T-helper 17 cell (primary cell): Measurements from ENCODE around the gene LMF1. TPM values are rescaled to one million over a fixed set of nuclear protein-coding genes. Genes with fewer than 3 reads are reported as not detected.
"Not testable (repeated sequence)": the region's sequence is repeated elsewhere in the genome, so short reads cannot be mapped to it uniquely, and the experiment has no call there.

Experiments
- ATAC-seq: fragments of 150-1000 bp; cut with Tn5 transposase; 2 replicates; pipeline ENCODE4 v1.10.0; 2021; ENCODE audit warnings: mild to moderate bottlenecking, moderate library complexity
- DNase-seq, 3 donors: peaks; one replicate each; pipeline versions ENCODE4 v3.0.0 to v3.0.0-alpha.2; 2020 to 2021
- H3K9me3 ChIP-seq: one replicate; pipeline ENCODE4 v1.7.0; 2013; ENCODE audit warnings: low read length, mild to moderate bottlenecking; ENCODE audit not compliant: control insufficient read depth, poor library complexity, severe bottlenecking
- H3K27ac Mint-ChIP-seq: one replicate; pipeline ENCODE4 v1.8.0; 2022; ENCODE audit warnings: mild to moderate bottlenecking, moderate library complexity, mixed read lengths
- H3K27me3 Mint-ChIP-seq: one replicate; pipeline ENCODE4 v1.8.0; 2022; ENCODE audit warnings: mixed read lengths
- H3K36me3 Mint-ChIP-seq: one replicate; pipeline ENCODE4 v1.8.0; 2022; ENCODE audit warnings: low read depth, mixed read lengths
- H3K4me1 Mint-ChIP-seq: one replicate; pipeline ENCODE4 v1.8.0; 2022; ENCODE audit warnings: mild to moderate bottlenecking, mixed read lengths
- H3K4me3 Mint-ChIP-seq: one replicate; pipeline ENCODE4 v1.8.0; 2022; ENCODE audit warnings: mild to moderate bottlenecking, moderate library complexity, mixed read lengths
- total RNA-seq, 4 donors: library from RNA in 2 of 4; stranded (reverse) in 2 of 4; gene quantifications; one replicate each; pipeline ENCODE4 v1.2.3 and lab custom pipeline; 2022 to 2026

The LMF1 gene
- total RNA-seq, 2 donors from 2014 or later: 44.4 to 45.6 TPM

DNA sequence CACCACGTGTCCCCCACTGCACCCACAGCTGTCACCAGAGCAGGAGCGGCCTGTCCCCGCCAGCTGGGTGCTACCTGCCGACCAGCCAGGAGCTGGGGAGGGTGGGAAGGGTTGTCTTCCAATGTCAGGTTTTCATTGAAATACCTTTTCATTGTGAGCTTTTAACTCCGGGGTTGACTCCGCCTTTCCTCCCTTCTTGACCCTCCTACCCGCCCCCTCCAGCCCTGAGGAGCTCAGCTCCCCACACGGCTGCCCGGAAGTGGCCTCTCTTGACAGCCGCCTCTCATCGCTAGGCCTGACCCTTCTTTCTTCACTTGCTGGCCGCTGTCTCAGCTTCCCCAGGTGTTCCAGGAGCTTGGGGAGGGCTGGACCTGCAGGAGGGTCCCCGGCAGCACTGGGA, 149.0 kb downstream of the LMF1 start:
- H3K27ac Mint-ChIP-seq: no peak overlapping the region
- DNase-seq (no peak), ATAC-seq (no peak)
- no peak overlapping the region for H3K4me3 Mint-ChIP-seq
- H3K4me1 Mint-ChIP-seq: peaks cover 5% of the 10 kb centered on the region
- no peaks in the 10 kb centered on the region for H3K27me3 Mint-ChIP-seq
- H3K36me3 Mint-ChIP-seq: no peaks in the 10 kb centered on the region
- no peaks in the 10 kb centered on the region for H3K9me3 ChIP-seq

- Mint-ChIP-seq H3K4me1 (peaks cover 5% of the 10 kb centered on the region), H3K27ac (peak overlapping the region; percentile 61), H3K27me3 (no peaks in the 10 kb centered on the region), H3K4me3 (no peak overlapping the region), H3K36me3 (no peaks in the 10 kb centered on the region)
- DNase-seq (no peak), ATAC-seq (no peak)
- H3K9me3 ChIP-seq: no peaks in the 10 kb centered on the region
These were observed 150.0 kb downstream of the LMF1 start for GRCh38 chr16:820748-821147.

DNA sequence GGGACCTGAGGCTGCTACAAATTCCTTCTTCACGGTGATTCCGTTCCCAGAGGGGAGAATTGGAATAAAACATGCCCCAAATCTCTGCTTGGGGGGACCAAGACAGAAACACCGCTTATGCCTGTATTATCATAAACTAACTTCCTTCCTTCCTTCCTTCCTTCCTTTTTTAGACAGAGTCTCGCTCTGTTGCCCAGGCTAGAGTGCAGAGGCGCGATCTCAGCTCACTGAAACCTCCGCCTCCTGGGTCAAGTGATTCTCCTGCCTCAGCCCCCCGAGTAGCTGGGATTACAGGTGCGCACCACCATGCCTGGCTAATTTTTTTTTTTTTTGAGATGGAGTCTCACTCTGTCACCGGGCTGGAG, 150.8 kb downstream of the LMF1 start:
- not testable (repeated sequence) for H3K27me3 Mint-ChIP-seq, DNase-seq, H3K36me3 Mint-ChIP-seq, H3K9me3 ChIP-seq, ATAC-seq, H3K4me1 Mint-ChIP-seq
- H3K27ac Mint-ChIP-seq: peak overlapping the region; percentile 61
- H3K4me3 Mint-ChIP-seq: peak overlapping the region; percentile 28

DNA sequence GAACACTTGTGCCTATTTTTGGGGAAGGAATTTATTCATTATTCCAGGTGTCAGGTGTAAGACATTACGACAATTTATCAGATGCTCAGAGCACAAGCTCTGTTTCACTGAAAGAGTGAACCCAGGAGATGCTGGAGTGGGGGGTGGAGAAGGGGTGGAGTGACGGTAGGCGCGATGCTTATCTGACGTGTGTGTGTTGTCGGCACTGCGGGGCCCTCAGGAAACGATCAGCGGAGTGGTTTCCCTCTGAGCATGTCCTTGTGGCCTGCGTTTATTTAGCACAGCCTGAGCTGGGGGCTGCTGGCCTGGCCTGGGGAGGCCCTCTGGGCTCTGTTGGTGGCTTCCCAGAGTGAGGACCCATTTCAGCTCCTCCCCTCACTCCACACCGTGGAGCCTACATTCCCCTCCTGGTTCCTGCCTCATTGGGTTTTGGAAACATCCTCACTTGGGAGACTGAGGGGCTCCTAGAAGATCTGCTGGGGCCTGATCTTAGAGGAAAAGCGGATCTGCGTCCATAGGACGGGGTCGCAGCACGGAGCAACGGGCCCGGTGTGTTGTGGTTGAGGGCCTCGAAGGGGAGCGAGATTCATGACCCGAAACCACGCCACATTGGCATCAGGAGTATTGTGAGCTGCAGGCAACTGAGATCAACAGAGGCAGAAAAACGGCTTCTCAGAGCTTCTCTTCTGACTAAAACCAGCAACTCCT, 151.3 kb downstream of the LMF1 start:
- ATAC-seq: peak; percentile 97
- Mint-ChIP-seq H3K4me1 (peaks cover 5% of the 10 kb centered on the region), H3K4me3 (peak overlapping the region; percentile 15), H3K27me3 (no peaks in the 10 kb centered on the region), H3K36me3 (no peaks in the 10 kb centered on the region), H3K27ac (peak overlapping the region; percentile 61)
- H3K9me3 ChIP-seq: no peaks in the 10 kb centered on the region
- peak in 2 of 3 donors; percentile 22 to 49 for DNase-seq

DNA sequence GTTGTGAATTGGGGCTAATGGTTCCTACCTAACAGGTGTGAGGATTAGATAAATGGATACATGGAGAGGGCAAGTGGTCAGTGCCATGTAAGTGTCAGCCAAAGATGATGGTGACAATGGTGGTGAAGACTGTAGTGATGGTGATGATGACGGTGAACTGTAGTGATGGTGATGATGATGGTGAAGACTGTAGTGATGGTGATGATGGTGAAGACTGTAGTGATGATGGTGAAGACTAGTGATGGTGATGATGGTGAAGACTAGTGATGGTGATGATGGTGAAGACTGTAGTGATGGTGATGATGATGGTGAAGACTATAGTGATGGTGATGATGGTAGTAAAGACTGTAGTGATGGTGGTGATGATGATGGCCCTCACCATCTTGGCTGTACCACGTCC, 152.2 kb downstream of the LMF1 start:
- Mint-ChIP-seq H3K36me3 (no peaks in the 10 kb centered on the region), H3K4me3 (no peak overlapping the region), H3K4me1 (peaks cover 5% of the 10 kb centered on the region), H3K27ac (no peak overlapping the region), H3K27me3 (peaks cover 5% of the 10 kb centered on the region)
- no peak for DNase-seq
- no peaks in the 10 kb centered on the region for H3K9me3 ChIP-seq
- no peak for ATAC-seq

DNA sequence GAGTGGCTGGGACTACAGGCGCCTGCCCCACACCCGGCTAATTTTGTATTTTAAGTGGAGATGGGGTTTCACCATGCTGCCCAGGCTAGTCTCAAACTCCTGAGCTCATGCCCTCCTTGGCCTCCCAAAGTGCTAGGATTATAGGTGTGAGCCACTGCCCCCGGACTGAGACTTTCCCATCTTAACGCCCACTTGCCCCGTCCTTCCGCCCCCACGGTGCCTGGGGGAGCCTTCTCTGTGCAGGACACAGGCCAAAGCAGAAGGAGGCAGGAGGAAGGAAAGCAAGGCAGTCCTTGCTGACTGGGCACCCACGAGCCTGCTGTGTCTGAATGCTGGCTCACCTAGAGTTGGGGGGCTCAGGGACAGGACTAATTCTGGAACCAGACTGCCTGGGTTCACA, 152.7 kb downstream of the LMF1 start:
- Mint-ChIP-seq H3K36me3 (no peaks in the 10 kb centered on the region), H3K27me3 (peaks cover 7% of the 10 kb centered on the region), H3K4me3 (no peak overlapping the region), H3K27ac (no peak overlapping the region), H3K4me1 (peaks cover 5% of the 10 kb centered on the region)
- ATAC-seq (no peak), DNase-seq (no peak)
- no peaks in the 10 kb centered on the region for H3K9me3 ChIP-seq

DNA sequence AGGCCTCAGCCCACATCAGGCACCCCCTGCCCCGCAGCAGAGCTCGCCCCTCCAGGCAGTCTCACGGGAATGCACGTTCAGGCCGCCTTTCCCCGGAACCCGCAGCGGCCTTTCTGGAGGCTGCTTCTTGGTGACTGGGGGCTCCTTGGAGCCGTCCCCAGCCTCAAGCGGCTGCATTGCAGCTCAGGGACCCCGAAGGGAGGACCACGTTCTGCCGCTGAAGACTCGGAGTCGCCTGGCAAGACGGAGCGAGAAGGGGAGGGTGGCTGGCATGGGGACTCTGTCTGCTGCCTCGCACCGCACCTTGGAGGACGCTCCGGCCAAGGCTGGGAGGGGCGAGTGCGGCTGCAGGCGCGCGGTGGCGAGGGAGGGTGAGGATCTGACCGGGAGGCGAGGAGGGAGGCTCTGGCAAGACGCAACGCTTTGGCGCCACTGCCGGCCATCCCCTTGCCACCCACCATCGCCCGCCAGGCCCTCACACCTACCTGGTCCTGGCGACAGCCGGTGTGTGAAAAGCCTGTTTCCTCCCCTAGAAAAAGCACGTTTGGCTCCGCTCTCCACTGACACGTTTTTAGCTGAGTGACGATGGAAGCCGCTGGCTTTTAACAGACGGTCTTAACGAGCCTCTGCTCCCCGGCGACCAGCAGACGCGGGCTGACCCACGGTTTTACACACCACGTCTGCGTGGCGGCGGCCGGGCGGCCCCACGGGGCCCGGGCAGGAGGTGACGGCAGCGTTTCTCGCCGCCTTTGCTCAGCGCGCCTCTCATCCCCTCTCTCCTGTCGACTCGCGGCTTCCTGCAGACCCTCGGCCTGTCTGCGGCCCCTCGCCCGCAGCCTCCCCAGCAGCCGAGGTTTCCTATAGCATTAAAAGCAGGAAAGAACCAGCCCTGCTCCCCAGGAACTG, 153.5 kb downstream of the LMF1 start:
- peaks cover 8% of the 10 kb centered on the region for H3K4me1 Mint-ChIP-seq
- no peak for DNase-seq
- peaks cover 2% of the 10 kb centered on the region for H3K36me3 Mint-ChIP-seq
- no peak overlapping the region for H3K4me3 Mint-ChIP-seq
- no peaks in the 10 kb centered on the region for H3K9me3 ChIP-seq
- no peak overlapping the region for H3K27ac Mint-ChIP-seq
- H3K27me3 Mint-ChIP-seq: peaks cover 11% of the 10 kb centered on the region
- ATAC-seq: no peak

DNA sequence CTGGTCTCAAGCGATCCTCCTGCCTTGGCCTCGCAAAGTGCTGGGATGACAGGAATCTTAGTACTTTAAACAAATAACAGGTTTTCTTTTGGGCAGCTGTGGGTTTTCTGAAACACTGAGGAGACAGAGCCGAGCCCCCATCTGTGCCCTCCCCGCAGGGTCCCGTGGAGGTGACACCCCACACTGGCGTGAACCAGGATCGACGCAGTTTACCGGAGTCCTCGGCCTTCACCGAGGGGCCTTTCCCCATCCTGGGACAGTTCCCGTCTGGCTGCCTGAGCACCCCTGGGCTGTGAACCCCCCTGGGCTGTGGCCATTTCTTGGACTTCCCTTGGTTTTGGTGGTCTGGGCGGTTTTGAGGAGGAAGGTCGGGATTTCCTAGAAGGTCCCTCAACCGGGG, 154.9 kb downstream of the LMF1 start:
- peaks cover 16% of the 10 kb centered on the region for H3K27me3 Mint-ChIP-seq
- peaks cover 2% of the 10 kb centered on the region for H3K36me3 Mint-ChIP-seq
- peaks cover 8% of the 10 kb centered on the region for H3K4me1 Mint-ChIP-seq
- DNase-seq: no peak
- H3K27ac Mint-ChIP-seq: no peak overlapping the region
- H3K4me3 Mint-ChIP-seq: no peak overlapping the region
- H3K9me3 ChIP-seq: no peaks in the 10 kb centered on the region
- no peak for ATAC-seq

- no peak for DNase-seq
These were observed 155.8 kb downstream of the LMF1 start for GRCh38 chr16:814974-815373.

DNA sequence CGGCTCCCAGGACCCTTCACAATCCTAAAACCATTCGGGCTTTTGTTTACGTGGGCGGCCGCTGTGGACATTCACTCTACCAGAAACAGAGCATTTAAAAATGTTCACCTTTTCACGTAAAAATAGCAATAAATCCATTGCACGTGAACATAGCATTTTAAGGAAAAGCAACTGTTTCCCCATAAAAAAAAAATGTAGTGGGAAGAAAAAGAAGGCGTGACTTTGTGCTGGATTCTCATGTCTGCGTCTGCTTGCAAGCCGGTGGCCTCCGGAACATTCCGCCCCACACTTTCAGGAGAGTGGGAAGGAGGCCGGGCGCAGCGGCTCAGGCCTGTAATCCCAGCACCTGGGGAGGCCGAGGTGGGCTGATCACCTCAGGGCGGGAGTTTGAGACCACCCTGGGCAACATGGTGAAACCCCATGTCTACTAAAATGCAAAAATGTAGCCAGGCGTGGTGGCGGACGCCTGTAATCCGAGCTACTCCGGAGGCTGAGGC, 156.8 kb downstream of the LMF1 start:
- ATAC-seq: no peak
- Mint-ChIP-seq H3K27ac (no peak overlapping the region), H3K4me3 (no peak overlapping the region), H3K4me1 (peaks cover 2% of the 10 kb centered on the region), H3K36me3 (peaks cover 2% of the 10 kb centered on the region), H3K27me3 (peaks cover 20% of the 10 kb centered on the region)
- no peak for DNase-seq
- no peaks in the 10 kb centered on the region for H3K9me3 ChIP-seq

More at GRCh38 chr16:814974-815373, 155.8 kb downstream of the LMF1 start:
- H3K4me1 Mint-ChIP-seq: peaks cover 8% of the 10 kb centered on the region
- ATAC-seq: no peak
- H3K4me3 Mint-ChIP-seq: no peak overlapping the region
- H3K27me3 Mint-ChIP-seq: peaks cover 20% of the 10 kb centered on the region
- no peak overlapping the region for H3K27ac Mint-ChIP-seq
- peaks cover 2% of the 10 kb centered on the region for H3K36me3 Mint-ChIP-seq
- no peaks in the 10 kb centered on the region for H3K9me3 ChIP-seq

- H3K27ac Mint-ChIP-seq: no peak overlapping the region
- H3K36me3 Mint-ChIP-seq: peaks cover 2% of the 10 kb centered on the region
- ATAC-seq (peak; percentile 81), DNase-seq (peak in 1 of 3 donors; percentile 32)
- no peak overlapping the region for H3K4me3 Mint-ChIP-seq
- H3K9me3 ChIP-seq: no peaks in the 10 kb centered on the region
- H3K4me1 Mint-ChIP-seq: peaks cover 6% of the 10 kb centered on the region
- H3K27me3 Mint-ChIP-seq: peaks cover 20% of the 10 kb centered on the region
These were observed 157.4 kb downstream of the LMF1 start for GRCh38 chr16:813204-813915.

GRCh38 chr16:808085-808386, 162.7 kb downstream of the LMF1 start:
- Mint-ChIP-seq H3K36me3 (peaks cover 2% of the 10 kb centered on the region), H3K27ac (peak overlapping the region; percentile 94), H3K27me3 (peaks cover 13% of the 10 kb centered on the region), H3K4me1 (peaks cover 11% of the 10 kb centered on the region), H3K4me3 (peak overlapping the region; percentile 94)
- DNase-seq (no peak), ATAC-seq (no peak)
- no peaks in the 10 kb centered on the region for H3K9me3 ChIP-seq
